Measurements from ENCODE around the gene ULBP2.
"Not testable (repeated sequence)": the region's sequence is repeated elsewhere in the genome, so short reads cannot be mapped to it uniquely, and the experiment has no call there.

The ULBP2 gene

GRCh38 chr6:149969635-149970034 is 27.8 kb downstream of the ULBP2 start:
- no peak for DNase-seq (ENCODE audit: low read depth)

GRCh38 chr6:149974394-149974793 is 32.6 kb downstream of the ULBP2 start:
- DNase-seq (ENCODE audit: low read depth), result not testable (repeated sequence)

GRCh38 chr6:149974825-149975224 is 33.0 kb downstream of the ULBP2 start:
- no peak for DNase-seq (ENCODE audit: low read depth)

GRCh38 chr6:149975400-149975799 is 33.6 kb downstream of the ULBP2 start:
- DNase-seq (ENCODE audit: low read depth), result no peak

- DNase-seq (ENCODE audit: low read depth), result no peak
These were observed 35.4 kb downstream of the ULBP2 start for GRCh38 chr6:149977221-149977620.

- no peak for DNase-seq (ENCODE audit: low read depth)
These were observed 36.8 kb downstream of the ULBP2 start for GRCh38 chr6:149978610-149979009.

- no peak for DNase-seq (ENCODE audit: low read depth)
These were observed 37.5 kb downstream of the ULBP2 start for GRCh38 chr6:149979293-149979692.

- no peak for DNase-seq (ENCODE audit: low read depth)
These were observed 41.3 kb downstream of the ULBP2 start for GRCh38 chr6:149983145-149983544.

- no peak for DNase-seq (ENCODE audit: low read depth)
These were observed 43.0 kb downstream of the ULBP2 start for GRCh38 chr6:149984773-149985172.

GRCh38 chr6:149985481-149985937 is 43.7 kb downstream of the ULBP2 start:
- DNase-seq (ENCODE audit: low read depth), result no peak

GRCh38 chr6:149987602-149988107 is 45.8 kb downstream of the ULBP2 start:
- no peak for DNase-seq (ENCODE audit: low read depth)

GRCh38 chr6:149988550-149989346 is 46.9 kb downstream of the ULBP2 start:
- DNase-seq (ENCODE audit: low read depth), result no peak

- DNase-seq (ENCODE audit: low read depth), result no peak
These were observed 48.4 kb downstream of the ULBP2 start for GRCh38 chr6:149990212-149990660.

GRCh38 chr6:149990661-149991471 is 49.1 kb downstream of the ULBP2 start:
- DNase-seq (ENCODE audit: low read depth), result no peak

- DNase-seq (ENCODE audit: low read depth), result not testable (repeated sequence)
These were observed 49.6 kb downstream of the ULBP2 start for GRCh38 chr6:149991472-149991795.

- no peak for DNase-seq (ENCODE audit: low read depth)
These were observed 50.0 kb downstream of the ULBP2 start for GRCh38 chr6:149991838-149992237.

- no peak for DNase-seq (ENCODE audit: low read depth)
These were observed 53.5 kb downstream of the ULBP2 start for GRCh38 chr6:149995235-149995750.

GRCh38 chr6:149995971-149996370 is 54.2 kb downstream of the ULBP2 start:
- no peak for DNase-seq (ENCODE audit: low read depth)

Measured in stimulated activated CD8-positive, alpha-beta memory T cell treated with anti-CD3 and anti-CD28 coated beads, Interleukin-15, amount 100 ng/mL, for 1 hour (primary cell).